HepG2 (cell line): ENCODE measurements around the gene TTC22. TPM values are rescaled to one million over a fixed set of nuclear protein-coding genes. Genes with fewer than 3 reads are reported as not detected.

Experiments
- ATAC-seq: fragments of 200-7000 bp; cut with Tn5 transposase; 3 replicates; pipeline ENCODE4 v1.9.1; 2020; ENCODE audit warnings: mild to moderate bottlenecking, moderate library complexity
- BruUV-seq: library from RNA; stranded (reverse); fragments of 400-500 nt; replicated peaks from 2 replicates; lab custom pipeline; 2021; lab: Mats Ljungman, UMichigan
- CTCF ChIA-PET: fragments of 300-600 bp; formaldehyde crosslinking; extraction: SDS; loops from one replicate; lab custom pipeline; 2021; ENCODE audit warnings: low total read pairs, inconsistent platforms, low intra/inter-chr PET ratio; lab: Yijun Ruan, JAX
- POLR2A ChIA-PET: fragments of 350-600 bp; sonication (Branson Sonifier 250); formaldehyde crosslinking; loops from one replicate; lab custom pipeline; 2020; ENCODE audit warnings: antibody characterized with exemption, inconsistent platforms; lab: Yijun Ruan, JAX
- DNase-seq: peaks from one replicate; pipeline ENCODE4 v3.0.0-alpha.2; 2015; ENCODE audit warnings: low spot score
- FAIRE-seq: peaks from 3 replicates; lab custom pipeline; 2011; peaks lifted over from hg19 to GRCh38; lab: Jason Lieb, UNC
- H2AFZ ChIP-seq: one replicate; pipeline ENCODE4 v1.6.1; 2011; ENCODE audit warnings: low read length, inconsistent platforms
- H3K27ac ChIP-seq: fragments of 300-600 bp; 3 replicates; pipeline ENCODE4 v1.8.0; 2011; ENCODE audit warnings: mixed run types, mild to moderate bottlenecking, mixed read lengths, low read length, inconsistent platforms; ENCODE audit not compliant: insufficient read depth; ENCODE audit errors: extremely low read length
- H3K27me3 ChIP-seq, 2 experiments: fragments of 200-600 bp in 1 of 2; 2 replicates in 1 of 2; 3 replicates in 1 of 2; pipeline versions ENCODE4 v1.6.0 to v1.8.0; 2011; ENCODE audit warnings: low read length in 2 of 2, mild to moderate bottlenecking in 2 of 2, moderate library complexity in 2 of 2, inconsistent platforms in 1 of 2; ENCODE audit not compliant: insufficient read depth in 2 of 2, control insufficient read depth in 1 of 2
- H3K36me3 ChIP-seq, 2 experiments: fragments of 200-600 bp in 1 of 2; replicated peaks in 1 of 2; 2 replicates in 1 of 2; 3 replicates in 1 of 2; pipeline versions ENCODE4 v1.5.1 to v1.8.0; 2011; ENCODE audit warnings: low read length in 2 of 2, inconsistent platforms in 1 of 2; ENCODE audit not compliant: insufficient read depth in 2 of 2, control insufficient read depth in 1 of 2
- H3K4me1 ChIP-seq: 2 replicates; pipeline ENCODE4 v1.5.1; 2012; ENCODE audit warnings: low read length, inconsistent platforms; ENCODE audit not compliant: insufficient read depth
- H3K4me2 ChIP-seq: 2 replicates; pipeline ENCODE4 v1.6.0; 2011; ENCODE audit warnings: low read depth, low read length, inconsistent platforms
- H3K4me3 ChIP-seq, 3 experiments: fragments of 200-600 bp in 1 of 3; sonication (generic), shearing (Covaris generic) in 1 of 3; replicated peaks in 1 of 3; 2 replicates each; pipeline ENCODE4 v1.5.1; 2011 to 2016; ENCODE audit warnings: low read length in 3 of 3, inconsistent platforms in 2 of 3, low read depth in 2 of 3, mild to moderate bottlenecking in 2 of 3, control low read depth in 1 of 3, mixed read lengths in 1 of 3; ENCODE audit not compliant: insufficient read depth in 1 of 3
- H3K79me2 ChIP-seq: one replicate; pipeline ENCODE4 v1.6.1; 2011; ENCODE audit warnings: low read length, inconsistent platforms; ENCODE audit not compliant: insufficient read depth
- H3K9ac ChIP-seq: 2 replicates; pipeline ENCODE4 v1.6.0; 2011; ENCODE audit warnings: mild to moderate bottlenecking, low read depth, low read length, inconsistent platforms; ENCODE audit not compliant: insufficient read depth
- H3K9me3 ChIP-seq: 2 replicates; pipeline ENCODE4 v1.5.1; 2012; ENCODE audit warnings: mild to moderate bottlenecking, low read length
- H4K20me1 ChIP-seq: 2 replicates; pipeline ENCODE4 v1.6.0; 2011; ENCODE audit warnings: inconsistent platforms, mild to moderate bottlenecking, low read length, moderate library complexity; ENCODE audit not compliant: insufficient read depth
- DMAP1 ChIP-seq: IDR thresholded peaks from 2 replicates; pipeline ENCODE4 v1.6.1; 2016
- FOSL2 ChIP-seq: sonication (generic); formaldehyde crosslinking; IDR thresholded peaks from 2 replicates; pipeline ENCODE4 v1.4.0; 2020; ENCODE audit warnings: missing genetic modification reagents
- HMGA1 ChIP-seq: sonication (generic); formaldehyde crosslinking; conservative IDR thresholded peaks from 2 replicates; pipeline ENCODE4 v1.4.0; 2020; ENCODE audit warnings: missing genetic modification reagents
- MIER2 ChIP-seq: IDR thresholded peaks from 2 replicates; pipeline ENCODE4 v1.6.1; 2016; ENCODE audit warnings: missing biosample characterization, missing genetic modification reagents
- RARA ChIP-seq: IDR thresholded peaks from 2 replicates; pipeline ENCODE4 v1.6.1; 2016; ENCODE audit warnings: missing genetic modification reagents, missing compliant biosample characterization
- ZFX ChIP-seq: sonication (generic); formaldehyde crosslinking; IDR thresholded peaks from 2 replicates; pipeline ENCODE4 v1.4.0; 2020; ENCODE audit warnings: mild to moderate bottlenecking, low read depth, missing genetic modification reagents, moderate library complexity
- ZIK1 ChIP-seq: sonication (generic); formaldehyde crosslinking; IDR thresholded peaks from 2 replicates; pipeline ENCODE4 v1.5.0; 2020; ENCODE audit warnings: mild to moderate bottlenecking, low read depth, missing genetic modification reagents, borderline replicate concordance
- ZZZ3 ChIP-seq: sonication (generic); formaldehyde crosslinking; IDR thresholded peaks from 2 replicates; pipeline ENCODE4 v1.4.0; 2020; ENCODE audit warnings: missing genetic modification reagents, mild to moderate bottlenecking, borderline replicate concordance
- WGBS: methylation state at CpG from one replicate; pipeline ENCODE4 v1.1.6; 2017; ENCODE audit warnings: low lambda C conversion rate; 5-methylcytosine and 5-hydroxymethylcytosine counted together
- in situ Hi-C: cut with HindIII; loops from 2 replicates; pipeline ENCODE4 v1.10.0; 2017; ENCODE audit warnings: low pct_unique_long_range_greater_than_20kb; ENCODE audit not compliant: extremely low pct_ligation_motif_present
- intact Hi-C: fragments of 100-400 bp; cut with micrococcal nuclease; formaldehyde crosslinking; loops from one replicate; pipeline ENCODE4 v1.10.0; 2022; ENCODE audit not compliant: unreplicated experiment
- polyA plus RNA-seq, 8 experiments: library from polyadenylated mRNA; depleted of rRNA in 3 of 8; stranded (reverse) in 7 of 8; unstranded in 1 of 8; fragments of >200 nt; fragmentation: Illumina TruSeq in 4 of 8; extraction: Trizol in 4 of 8; gene quantifications; 2 replicates each; pipeline versions ENCODE4 v1.2.1 to v1.2.3, GENCODE V29; 2011 to 2016; ENCODE audit warnings: low read depth in 4 of 8, missing spikeins in 1 of 8, mixed read lengths in 1 of 8; ENCODE audit not compliant: insufficient read depth in 1 of 8
- total RNA-seq, 5 experiments: library from RNA; depleted of rRNA; stranded (reverse); fragments of >200 nt; fragmentation: Illumina TruSeq; extraction: Trizol; gene quantifications; 2 replicates each; pipeline ENCODE4 v1.2.3, GENCODE V29; 2016; ENCODE audit warnings: low read depth in 1 of 5
- TF ChIP-seq, protein P1 (sequence below), 2 experiments: IDR thresholded peaks; 2 replicates each; pipeline ENCODE4 v1.6.1; 2011 to 2012; ENCODE audit warnings: low read length in 2 of 2, borderline replicate concordance in 1 of 2, low read depth in 1 of 2, mild to moderate bottlenecking in 1 of 2, moderate library complexity in 1 of 2

Gene TTC22
- total and polyA plus RNA-seq, 2 of the 13 experiments (the other 11 are each of a cell fraction or from before 2014, with no cell fraction given), result not detected

DNA sequence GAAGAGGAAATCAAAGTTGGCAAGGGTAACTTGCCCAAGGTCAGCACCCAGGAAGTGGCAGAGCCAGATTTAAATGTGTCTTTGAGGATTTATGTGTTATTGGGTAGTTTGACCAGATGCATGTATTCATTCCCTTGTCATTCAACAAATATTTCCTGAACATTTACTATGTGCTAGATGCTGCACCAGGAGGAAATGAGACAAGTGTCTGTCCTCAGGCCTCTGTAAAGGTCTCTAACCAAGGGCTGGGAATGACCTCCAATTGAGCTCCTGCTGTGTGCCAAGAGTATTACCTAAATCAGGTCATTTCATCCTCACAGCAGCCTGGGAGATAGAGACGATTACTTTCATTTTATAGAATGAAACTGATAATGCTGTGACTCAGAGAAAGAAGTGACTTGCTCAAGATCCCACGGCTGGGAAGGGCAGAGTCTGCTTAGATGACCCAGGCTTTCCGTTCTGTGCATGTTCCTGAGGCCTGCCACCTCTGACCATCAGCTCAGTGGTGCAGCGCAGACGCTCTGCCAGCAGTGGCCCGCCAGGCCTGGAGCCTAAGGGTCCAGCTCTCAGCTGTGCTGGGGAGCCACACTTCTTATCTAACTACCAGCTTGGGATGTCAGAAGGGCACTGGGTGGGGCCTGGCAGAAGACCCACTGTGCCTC, 3.5 kb upstream of the TTC22 start (continued):
- TF ChIP-seq HMGA1 (CRISPR knock-in tag) (no peak), DMAP1 (no peak)

DNA sequence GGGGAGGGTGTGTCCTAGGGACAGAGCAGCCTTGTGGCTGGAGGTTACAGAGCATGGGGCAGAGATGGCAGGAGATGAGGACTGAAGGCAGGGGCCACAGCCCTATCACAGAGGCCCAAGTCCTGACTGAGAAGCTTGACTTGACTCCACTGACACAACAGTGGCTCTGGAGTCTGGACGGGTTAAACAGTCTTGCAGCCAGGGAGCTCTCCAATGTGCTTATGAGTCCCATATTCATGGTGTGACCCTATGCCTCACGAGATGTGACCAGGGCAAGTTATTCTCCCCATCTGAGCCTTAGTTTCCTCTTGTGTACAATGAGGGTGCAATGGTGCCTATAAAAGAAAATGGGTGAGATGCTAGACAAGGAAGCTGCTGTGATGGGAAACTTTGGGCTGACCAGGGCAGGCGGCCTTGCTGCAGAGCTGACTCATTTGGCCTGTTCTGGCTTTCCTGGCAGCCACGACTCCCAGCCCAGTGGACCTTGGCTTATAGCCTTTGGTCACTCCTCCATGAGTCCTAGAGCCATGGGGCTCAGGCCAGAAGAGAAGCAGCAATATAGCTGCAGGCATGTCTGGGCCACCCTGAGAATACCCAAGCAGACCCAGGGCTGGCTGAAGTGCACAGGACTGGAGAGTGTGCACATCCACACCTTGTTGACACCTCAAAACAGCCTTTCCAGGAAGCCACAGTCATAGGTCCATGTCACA, 2.8 kb upstream of the TTC22 start:
- no peak overlapping the region for H3K9ac ChIP-seq
- no peak for FAIRE-seq
- CTCF ChIA-PET, result no interaction called here

More for the DNA sequence above, 2.8 kb upstream of the TTC22 start:
- no peak overlapping the region for H3K4me3 ChIP-seq
- H3K27ac ChIP-seq, result no peak overlapping the region
- H3K36me3 ChIP-seq, result no peaks in the 10 kb centered on the region
- H3K79me2 ChIP-seq, result no peaks in the 10 kb centered on the region
- no peaks in the 10 kb centered on the region for H3K9me3 ChIP-seq
- no peaks in the 10 kb centered on the region for H3K27me3 ChIP-seq
- H3K4me2 ChIP-seq, result no peak overlapping the region
- TF ChIP-seq ZZZ3 (CRISPR knock-in tag), result no peak
- no peak for TF ChIP-seq ZIK1
- TF ChIP-seq MIER2 (CRISPR knock-in tag), result peak; percentile 84
- TF ChIP-seq ZFX (CRISPR knock-in tag), result peak; percentile 29; the same call in 1 of the 2 replicates
- TF ChIP-seq, protein P1, sequence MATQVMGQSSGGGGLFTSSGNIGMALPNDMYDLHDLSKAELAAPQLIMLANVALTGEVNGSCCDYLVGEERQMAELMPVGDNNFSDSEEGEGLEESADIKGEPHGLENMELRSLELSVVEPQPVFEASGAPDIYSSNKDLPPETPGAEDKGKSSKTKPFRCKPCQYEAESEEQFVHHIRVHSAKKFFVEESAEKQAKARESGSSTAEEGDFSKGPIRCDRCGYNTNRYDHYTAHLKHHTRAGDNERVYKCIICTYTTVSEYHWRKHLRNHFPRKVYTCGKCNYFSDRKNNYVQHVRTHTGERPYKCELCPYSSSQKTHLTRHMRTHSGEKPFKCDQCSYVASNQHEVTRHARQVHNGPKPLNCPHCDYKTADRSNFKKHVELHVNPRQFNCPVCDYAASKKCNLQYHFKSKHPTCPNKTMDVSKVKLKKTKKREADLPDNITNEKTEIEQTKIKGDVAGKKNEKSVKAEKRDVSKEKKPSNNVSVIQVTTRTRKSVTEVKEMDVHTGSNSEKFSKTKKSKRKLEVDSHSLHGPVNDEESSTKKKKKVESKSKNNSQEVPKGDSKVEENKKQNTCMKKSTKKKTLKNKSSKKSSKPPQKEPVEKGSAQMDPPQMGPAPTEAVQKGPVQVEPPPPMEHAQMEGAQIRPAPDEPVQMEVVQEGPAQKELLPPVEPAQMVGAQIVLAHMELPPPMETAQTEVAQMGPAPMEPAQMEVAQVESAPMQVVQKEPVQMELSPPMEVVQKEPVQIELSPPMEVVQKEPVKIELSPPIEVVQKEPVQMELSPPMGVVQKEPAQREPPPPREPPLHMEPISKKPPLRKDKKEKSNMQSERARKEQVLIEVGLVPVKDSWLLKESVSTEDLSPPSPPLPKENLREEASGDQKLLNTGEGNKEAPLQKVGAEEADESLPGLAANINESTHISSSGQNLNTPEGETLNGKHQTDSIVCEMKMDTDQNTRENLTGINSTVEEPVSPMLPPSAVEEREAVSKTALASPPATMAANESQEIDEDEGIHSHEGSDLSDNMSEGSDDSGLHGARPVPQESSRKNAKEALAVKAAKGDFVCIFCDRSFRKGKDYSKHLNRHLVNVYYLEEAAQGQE (IDR thresholded peaks at IDR 0.05; ENCODE audit: borderline replicate concordance in 1 of 2, low read depth in 1 of 2, low read length in 2 of 2), result peak; percentile 24 to 87
- 0 out of 2 replicates have a peak, but pooled peaks have one; percentile 33 for TF ChIP-seq FOSL2 (CRISPR knock-in tag)
- TF ChIP-seq RARA, result no peak
- no peaks in the 10 kb centered on the region for H4K20me1 ChIP-seq
- DNase-seq, result no peak
- peak; percentile 70 for ATAC-seq
- 0% methylated on average over 4 of the region's 4 CpGs for WGBS
- H2AFZ ChIP-seq, result no peak overlapping the region
- BruUV-seq, result no TSS peak
- POLR2A ChIA-PET, result interaction anchor here (1.5 kb wide), 1 partner anchor 83 kb away, joined by 3 read pairs; the partner anchor contains the start of gene DHCR24
- intact Hi-C loops, result no loop called here
- peaks cover 28% of the 10 kb centered on the region for H3K4me1 ChIP-seq
- in situ Hi-C loops, result no loop called here
